Natural killer cell (primary cell): ENCODE data around the gene MYO19. TPM values are rescaled to one million over a fixed set of nuclear protein-coding genes. Genes with fewer than 3 reads are reported as not detected.

Experiments used
- ATAC-seq, 3 donors: fragments of 150-1000 bp in 2 of 3; fragments of 200-7000 bp in 1 of 3; cut with Tn5 transposase; 1 replicate in 1 of 3; 2 replicates in 2 of 3; pipeline ENCODE4 v1.10.0; 2021; ENCODE audit warnings: mild to moderate bottlenecking in 2 of 3, moderate library complexity in 2 of 3
- DNase-seq, 2 donors: peaks; one replicate each; pipeline versions ENCODE4 v3.0.0 to v3.0.0-alpha.2; 2013 to 2021; ENCODE audit warnings: mixed read lengths in 1 of 2
- H3K27ac ChIP-seq: one replicate; pipeline ENCODE4 v1.5.1; 2013; ENCODE audit warnings: mild to moderate bottlenecking, low read length
- H3K27me3 ChIP-seq: one replicate; pipeline ENCODE4 v1.6.1; 2013; ENCODE audit warnings: low read length; ENCODE audit not compliant: control insufficient read depth, insufficient read depth
- H3K36me3 ChIP-seq: one replicate; pipeline ENCODE4 v1.6.1; 2013; ENCODE audit warnings: low read length; ENCODE audit not compliant: control insufficient read depth, insufficient read depth
- H3K4me1 ChIP-seq: one replicate; pipeline ENCODE4 v1.6.1; 2013; ENCODE audit warnings: low read length; ENCODE audit not compliant: control insufficient read depth, insufficient read depth
- H3K4me3 ChIP-seq: one replicate; pipeline ENCODE4 v1.5.1; 2013; ENCODE audit warnings: low read length
- H3K9me3 ChIP-seq: one replicate; pipeline ENCODE4 v1.6.1; 2013; ENCODE audit warnings: low read length; ENCODE audit not compliant: control insufficient read depth, insufficient read depth
- H3K27ac Mint-ChIP-seq, 2 donors: one replicate each; pipeline ENCODE4 v1.8.0; 2022; ENCODE audit warnings: mild to moderate bottlenecking in 2 of 2, mixed read lengths in 2 of 2, moderate library complexity in 1 of 2
- H3K27me3 Mint-ChIP-seq, 2 donors: one replicate each; pipeline ENCODE4 v1.8.0; 2022; ENCODE audit warnings: low read depth in 2 of 2, mixed read lengths in 2 of 2
- H3K36me3 Mint-ChIP-seq: one replicate; pipeline ENCODE4 v1.8.0; 2022; ENCODE audit warnings: mixed read lengths
- H3K4me1 Mint-ChIP-seq, 2 donors: one replicate each; pipeline ENCODE4 v1.8.0; 2022; ENCODE audit warnings: mixed read lengths in 2 of 2
- H3K4me3 Mint-ChIP-seq: one replicate; pipeline ENCODE4 v1.8.0; 2022; ENCODE audit warnings: mild to moderate bottlenecking, moderate library complexity, mixed read lengths
- H3K9me3 Mint-ChIP-seq, 2 donors: one replicate each; pipeline ENCODE4 v1.8.0; 2022; ENCODE audit warnings: mixed read lengths in 2 of 2
- CTCF ChIP-seq: fragments of 200-600 bp; IDR thresholded peaks from one replicate; pipeline ENCODE4 v1.8.0; 2022; ENCODE audit warnings: antibody characterized with exemption
- WGBS: methylation state at CpG from one replicate; pipeline ENCODE4 v1.1.7; 2013; ENCODE audit warnings: missing lambda C conversion rate; ENCODE audit not compliant: insufficient coverage; 5-methylcytosine and 5-hydroxymethylcytosine counted together
- intact Hi-C: fragments of 100-400 bp; cut with micrococcal nuclease; formaldehyde crosslinking; loops from one replicate; pipeline ENCODE4 v1.14.2; 2022
- total RNA-seq, 4 donors: library from RNA; stranded (reverse); fragments of 120-200 nt in 1 of 4; gene quantifications; one replicate each; pipeline versions ENCODE4 v1.2.3 to v1.2.4, GENCODE V29; 2013 to 2022

The MYO19 gene
- total RNA-seq, 3 donors from 2014 or later (not counting 1 experiment from before 2014, with no cell fraction given), result 84.2 to 119 (median 104) TPM

GRCh38 chr17:36496018-36496789 is 38.5 kb downstream of the MYO19 start:
- no peak for TF ChIP-seq CTCF
- Histone ChIP-seq H3K36me3 (peaks cover 56% of the 10 kb centered on the region), H3K4me1 (no peaks in the 10 kb centered on the region), H3K4me3 (no peak overlapping the region), H3K27me3 (no peaks in the 10 kb centered on the region), H3K9me3 (no peaks in the 10 kb centered on the region), H3K27ac (no peak overlapping the region)
- no peak for DNase-seq
- no peaks in the 10 kb centered on the region for H3K27me3 Mint-ChIP-seq
- H3K4me3 Mint-ChIP-seq, result no peak overlapping the region
- no peak overlapping the region for H3K27ac Mint-ChIP-seq
- intact Hi-C loops, result no loop called here
- no peak for ATAC-seq
- WGBS, result 98% methylated on average over 9 of the region's 9 CpGs
- H3K4me1 Mint-ChIP-seq, result peaks cover 6 to 11% of the 10 kb centered on the region in 2 donors
- H3K9me3 Mint-ChIP-seq, result no peaks in the 10 kb centered on the region
- peaks cover 13% of the 10 kb centered on the region for H3K36me3 Mint-ChIP-seq

- H3K27ac Mint-ChIP-seq, result peak overlapping the region; percentile 38
- no peak overlapping the region for H3K27ac ChIP-seq
- H3K4me1 Mint-ChIP-seq, result peaks cover 12 to 16% of the 10 kb centered on the region in 2 donors
- H3K36me3 ChIP-seq, result peaks cover 56% of the 10 kb centered on the region
- intact Hi-C loops, result no loop called here
- H3K36me3 Mint-ChIP-seq, result peaks cover 13% of the 10 kb centered on the region
- H3K9me3 Mint-ChIP-seq, result no peaks in the 10 kb centered on the region
- DNase-seq (no peak), ATAC-seq (no peak)
- H3K9me3 ChIP-seq, result no peaks in the 10 kb centered on the region
- no peaks in the 10 kb centered on the region for H3K27me3 Mint-ChIP-seq
- WGBS, result 97% methylated on average over 3 of the region's 3 CpGs
- H3K4me3 ChIP-seq, result no peak overlapping the region
- no peaks in the 10 kb centered on the region for H3K27me3 ChIP-seq
- no peak for TF ChIP-seq CTCF
- no peak overlapping the region for H3K4me3 Mint-ChIP-seq
- H3K4me1 ChIP-seq, result no peaks in the 10 kb centered on the region
Measured at GRCh38 chr17:36495076-36495578, 39.5 kb downstream of the MYO19 start.

GRCh38 chr17:36494674-36495073 is 40.0 kb downstream of the MYO19 start:
- peaks cover 13% of the 10 kb centered on the region for H3K36me3 Mint-ChIP-seq

More at GRCh38 chr17:36494674-36495073, 40.0 kb downstream of the MYO19 start:
- Mint-ChIP-seq H3K4me1 (peaks cover 17 to 21% of the 10 kb centered on the region in 2 donors), H3K27me3 (no peaks in the 10 kb centered on the region), H3K4me3 (no peak overlapping the region), H3K9me3 (no peaks in the 10 kb centered on the region), H3K27ac (peak overlapping the region; percentile 38)
- ATAC-seq (no peak), DNase-seq (no peak)
- H3K4me1 ChIP-seq, result no peaks in the 10 kb centered on the region
- no peak overlapping the region for H3K27ac ChIP-seq
- intact Hi-C loops, result no loop called here
- TF ChIP-seq CTCF, result no peak
- H3K9me3 ChIP-seq, result no peaks in the 10 kb centered on the region
- H3K36me3 ChIP-seq, result peaks cover 56% of the 10 kb centered on the region
- H3K27me3 ChIP-seq, result no peaks in the 10 kb centered on the region
- no peak overlapping the region for H3K4me3 ChIP-seq
- 87% methylated on average over 5 of the region's 5 CpGs for WGBS
